Suprapubic skin (tissue), 4 donors: ENCODE results near the gene RAB25. TPM values are rescaled to one million over a fixed set of nuclear protein-coding genes. Genes with fewer than 3 reads are reported as not detected.
A peak's percentile ranks its signal among the peaks of the same experiment; 100 is the strongest.

Experiments used
- DNase-seq, 2 donors: peaks; one replicate each; pipeline ENCODE4 v3.0.0-alpha.2; 2019; ENCODE audit warnings: low spot score in 2 of 2
- H3K27ac ChIP-seq: fragments of 200-600 bp; sonication (generic); one replicate; pipeline ENCODE4 v1.5.1; 2019
- H3K27me3 ChIP-seq: fragments of 200-600 bp; sonication (generic); one replicate; pipeline ENCODE4 v1.5.1; 2019
- H3K36me3 ChIP-seq: fragments of 200-600 bp; sonication (generic); one replicate; pipeline ENCODE4 v1.5.1; 2019
- H3K4me1 ChIP-seq: fragments of 200-600 bp; sonication (generic); one replicate; pipeline ENCODE4 v1.5.1; 2019
- H3K4me3 ChIP-seq: fragments of 200-600 bp; sonication (generic); one replicate; pipeline ENCODE4 v1.5.1; 2019; ENCODE audit warnings: mild to moderate bottlenecking
- H3K9me3 ChIP-seq: fragments of 200-600 bp; sonication (generic); one replicate; pipeline ENCODE4 v1.5.1; 2019
- CTCF ChIP-seq, 2 donors: fragments of 200-600 bp in 1 of 2; fragments of 450-650 bp in 1 of 2; sonication (generic) in 1 of 2; IDR thresholded peaks; one replicate each; pipeline ENCODE4 v1.5.1; 2016 to 2019; ENCODE audit warnings: antibody characterized with exemption in 2 of 2, mild to moderate bottlenecking in 1 of 2, moderate library complexity in 1 of 2
- EP300 ChIP-seq: sonication (generic); formaldehyde crosslinking; IDR thresholded peaks from one replicate; pipeline ENCODE4 v1.6.1; 2017; ENCODE audit warnings: antibody characterized with exemption
- POLR2A ChIP-seq, 2 donors: fragments of 450-650 bp; IDR thresholded peaks; one replicate each; pipeline ENCODE4 v1.6.1; 2017; ENCODE audit warnings: antibody characterized with exemption in 2 of 2, mild to moderate bottlenecking in 2 of 2, moderate library complexity in 2 of 2
- POLR2AphosphoS5 ChIP-seq, 3 donors: sonication (generic); formaldehyde crosslinking; IDR thresholded peaks; one replicate each; pipeline ENCODE4 v1.6.1; 2017; ENCODE audit warnings: antibody characterized with exemption in 3 of 3
- WGBS: methylation state at CpG from one replicate; pipeline ENCODE4 v1.1.5; 2018; 5-methylcytosine and 5-hydroxymethylcytosine counted together
- total RNA-seq, 4 donors: library from RNA; depleted of rRNA; stranded (reverse); fragments of >200 nt; gene quantifications; one replicate each; pipeline ENCODE4 v1.1.0, GENCODE V29; 2016

RAB25 gene
- total RNA-seq, 4 donors from 2014 or later: 150 to 284 (median 205) TPM

GRCh38 chr1:156052862-156053767, 7.8 kb upstream of the RAB25 start:
- Histone ChIP-seq H3K4me3 (peak overlapping the region; percentile 83), H3K27ac (peak overlapping the region; percentile 90), H3K36me3 (peaks cover 18% of the 10 kb centered on the region), H3K4me1 (peaks cover 31% of the 10 kb centered on the region), H3K27me3 (no peaks in the 10 kb centered on the region), H3K9me3 (no peaks in the 10 kb centered on the region)
- under 1% methylated on average over 23 of the region's 63 CpGs for WGBS
- peak; percentile 86 to 87 for DNase-seq
- TF ChIP-seq EP300: no peak
- TF ChIP-seq CTCF (IDR thresholded peaks at IDR 0.05): no peak
- no peak for TF ChIP-seq POLR2A (IDR thresholded peaks at IDR 0.05)
- no peak for TF ChIP-seq POLR2AphosphoS5 (IDR thresholded peaks at IDR 0.05)

GRCh38 chr1:156053768-156054499, 7.0 kb upstream of the RAB25 start, which contains the start of gene UBQLN4:
Gene UBQLN4, minus strand, starts transcription at chr1:156053798. Its CDS starts 97 bp downstream, at chr1:156053701.
- no peaks in the 10 kb centered on the region for H3K27me3 ChIP-seq
- H3K27ac ChIP-seq: peak within 1 kb of the TSS; percentile 90
- H3K36me3 ChIP-seq: peaks cover 15% of the 10 kb centered on the region
- H3K9me3 ChIP-seq: no peaks in the 10 kb centered on the region
- peak within 1 kb of the TSS; percentile 83 for H3K4me3 ChIP-seq
- TF ChIP-seq CTCF (IDR thresholded peaks at IDR 0.05) (peak; percentile 12 to 65), POLR2A (IDR thresholded peaks at IDR 0.05) (no peak)
- 0% methylated on average over 24 of the region's 49 CpGs for WGBS
- peaks cover 31% of the 10 kb centered on the region for H3K4me1 ChIP-seq
- peak; percentile 90 to 92 for DNase-seq

- peaks cover 36% of the 10 kb centered on the region for H3K4me1 ChIP-seq
- peak within 1 kb of the TSS; percentile 83 for H3K4me3 ChIP-seq
- under 1% methylated on average over 24 of the region's 53 CpGs for WGBS
- H3K27me3 ChIP-seq: no peaks in the 10 kb centered on the region
- H3K36me3 ChIP-seq: peaks cover 10% of the 10 kb centered on the region
- DNase-seq: peak; percentile 98
- peak in 1 of 2 donors; percentile 35 for TF ChIP-seq POLR2A (IDR thresholded peaks at IDR 0.05)
- peak in 2 of 3 donors; percentile 61 to 62 for TF ChIP-seq POLR2AphosphoS5 (IDR thresholded peaks at IDR 0.05)
- no peak for TF ChIP-seq EP300
- no peaks in the 10 kb centered on the region for H3K9me3 ChIP-seq
- H3K27ac ChIP-seq: peak within 1 kb of the TSS; percentile 90
These were observed 6.3 kb upstream of the RAB25 start, which contains the start of gene LAMTOR2 for GRCh38 chr1:156054500-156055280. Gene LAMTOR2, plus strand, starts transcription at chr1:156054782. Its CDS starts 108 bp downstream, at chr1:156054890.

- peaks cover 3% of the 10 kb centered on the region for H3K36me3 ChIP-seq
- TF ChIP-seq POLR2AphosphoS5 (IDR thresholded peaks at IDR 0.05): no peak
- TF ChIP-seq EP300: no peak
- TF ChIP-seq POLR2A (IDR thresholded peaks at IDR 0.05): no peak
- no peak for TF ChIP-seq CTCF (IDR thresholded peaks at IDR 0.05)
These were observed 5.5 kb upstream of the RAB25 start for GRCh38 chr1:156055281-156056048.

More at GRCh38 chr1:156055281-156056048, 5.5 kb upstream of the RAB25 start:
- Histone ChIP-seq H3K27ac (peak overlapping the region; percentile 90), H3K9me3 (no peaks in the 10 kb centered on the region), H3K4me3 (peak overlapping the region; percentile 83), H3K4me1 (peaks cover 41% of the 10 kb centered on the region), H3K27me3 (no peaks in the 10 kb centered on the region)
- no peak for DNase-seq
- 52% methylated on average over 7 of the region's 17 CpGs for WGBS
